T-helper 2 cell treated with Interferon-gamma antibody and Interleukin-4, amounts not matched to agents 100 ng/mL and 5 ng/mL, for 36 hours (primary cell): ENCODE measurements around the gene PEX26. TPM values are rescaled to one million over a fixed set of nuclear protein-coding genes. Genes with fewer than 3 reads are reported as not detected.
"Not testable (repeated sequence)": the region's sequence is repeated elsewhere in the genome, so short reads cannot be mapped to it uniquely, and the experiment has no call there.

Experiments used
- intact Hi-C: fragments of 100-400 bp; cut with micrococcal nuclease; formaldehyde crosslinking; loops from one replicate; pipeline ENCODE4 v1.15.1; 2023
- total RNA-seq: library from RNA; stranded (reverse); gene quantifications from 2 replicates; pipeline ENCODE4 v1.2.3, GENCODE V29; 2022

The PEX26 gene
- total RNA-seq, 1 donor from 2014 or later = 41.3 TPM

DNA sequence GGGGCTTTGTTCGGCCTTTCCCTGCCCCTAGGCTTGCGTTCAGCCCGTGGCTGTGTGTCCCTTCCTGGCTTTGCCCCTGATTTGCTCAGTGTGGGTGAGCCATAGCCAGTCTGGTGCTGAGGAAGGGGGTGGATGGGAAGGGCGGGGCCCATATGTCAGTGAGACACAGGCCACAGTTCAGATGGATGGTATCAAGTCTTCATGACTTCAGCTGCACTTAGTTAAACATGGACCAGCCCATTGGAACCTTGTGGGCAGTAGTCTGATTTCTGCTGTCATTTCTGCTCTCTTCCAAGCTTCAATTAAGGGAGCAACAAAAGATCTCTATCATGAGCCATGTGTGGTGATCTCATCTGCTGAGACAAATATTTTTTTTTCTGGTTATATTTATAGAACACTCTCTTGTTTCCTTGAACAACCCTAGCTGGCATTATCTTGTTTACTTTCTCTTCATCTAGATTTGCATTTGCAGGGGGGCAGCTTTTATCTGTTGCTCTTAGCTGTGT is 21.6 kb upstream of the PEX26 start:
- intact Hi-C loops = no loop called here

DNA sequence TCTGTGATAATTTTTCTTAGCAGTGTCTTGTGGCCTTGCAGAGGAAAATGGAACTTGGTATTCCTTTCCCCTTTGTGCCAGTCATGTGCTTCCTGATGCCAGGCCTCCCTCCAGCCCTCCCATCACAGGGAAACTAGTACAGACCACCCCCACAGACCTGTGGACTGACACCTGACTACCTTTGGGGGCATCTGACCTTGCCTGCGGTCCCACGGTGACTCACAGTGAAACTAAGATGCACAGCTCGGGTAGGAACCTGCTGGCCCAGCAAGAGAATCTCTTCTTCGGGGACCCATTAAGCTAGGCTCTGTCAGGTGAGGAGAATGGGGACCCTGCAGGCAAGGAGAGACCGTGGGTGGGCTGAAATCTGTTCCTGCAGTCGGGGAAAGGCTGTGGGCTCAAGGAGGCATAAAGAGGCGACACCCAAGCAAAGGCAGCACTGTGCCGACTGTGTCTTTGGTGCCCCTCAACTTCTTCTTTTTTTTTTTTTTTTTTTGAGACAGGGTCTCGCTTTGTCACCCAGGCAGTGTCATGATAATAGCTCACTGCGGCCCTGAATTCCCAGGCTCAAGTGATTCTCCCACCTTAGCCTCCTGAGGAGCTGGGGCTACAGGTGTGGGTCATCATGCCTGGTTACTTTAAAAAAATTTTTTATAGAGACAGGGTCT is 20.8 kb upstream of the PEX26 start:
- intact Hi-C loops = no loop called here

DNA sequence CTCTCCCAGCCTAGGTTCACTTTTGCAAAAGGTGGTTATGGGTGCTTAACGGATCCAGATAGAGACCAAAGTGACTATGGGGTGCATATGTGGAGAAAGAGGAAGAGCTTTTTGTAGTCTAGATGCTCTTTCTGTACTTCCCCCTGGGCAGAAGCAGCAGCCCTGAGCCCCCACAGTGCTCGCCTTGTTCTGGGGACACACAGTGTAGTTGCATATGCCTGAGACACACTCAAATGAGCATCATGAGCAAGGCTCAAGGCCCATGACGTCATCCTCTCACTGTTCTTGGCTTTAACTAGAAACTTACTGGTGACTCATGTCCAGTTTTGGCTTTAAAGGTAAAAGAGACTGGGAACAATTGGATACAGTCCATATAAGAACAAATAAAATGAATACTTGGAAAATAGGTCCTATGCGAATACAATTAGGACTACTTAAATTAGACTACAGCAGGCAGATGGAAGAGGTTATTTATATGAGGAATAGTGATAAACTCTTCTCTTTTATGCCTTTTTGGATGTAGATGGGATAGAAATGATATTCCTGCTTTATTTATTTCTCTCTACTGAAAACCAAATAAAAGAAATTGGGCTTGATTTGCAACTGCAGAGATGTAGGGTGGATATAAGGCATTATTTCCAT is 20.1 kb upstream of the PEX26 start:
- intact Hi-C loops = no loop called here

DNA sequence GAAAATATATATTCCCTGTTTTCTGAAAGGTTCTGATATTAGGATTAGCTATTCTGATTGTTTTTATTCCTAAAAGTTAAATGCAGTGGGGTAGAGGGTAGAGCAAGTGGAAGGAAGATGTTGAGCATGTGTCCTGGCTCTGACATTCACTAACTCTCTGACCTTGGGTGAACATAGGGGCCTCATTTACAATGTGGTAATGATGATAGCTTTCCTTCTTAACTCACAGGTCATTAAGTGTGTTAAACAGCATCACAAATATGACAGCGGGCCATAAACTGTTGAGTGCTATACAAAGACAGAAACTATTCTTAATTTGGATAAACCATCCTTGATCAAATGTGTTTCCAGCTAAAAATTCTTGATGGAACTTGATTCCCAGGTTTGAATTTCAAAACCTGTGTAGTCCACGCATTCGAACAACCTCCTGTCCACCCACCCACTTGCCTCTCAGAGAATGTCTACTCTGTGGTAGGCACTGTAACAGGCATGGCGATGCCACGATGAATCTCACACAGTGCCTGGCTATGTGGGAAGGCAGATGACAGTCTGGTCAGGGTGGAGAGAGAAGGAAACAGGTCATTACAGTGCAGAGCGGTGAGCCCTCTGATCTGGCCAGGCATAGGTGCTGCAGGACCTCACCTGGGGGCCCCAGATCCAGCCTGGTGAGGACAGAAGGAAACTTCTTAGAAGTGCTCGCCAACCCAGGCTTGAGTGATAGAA is 19.3 kb upstream of the PEX26 start:
- intact Hi-C loops = no loop called here

DNA sequence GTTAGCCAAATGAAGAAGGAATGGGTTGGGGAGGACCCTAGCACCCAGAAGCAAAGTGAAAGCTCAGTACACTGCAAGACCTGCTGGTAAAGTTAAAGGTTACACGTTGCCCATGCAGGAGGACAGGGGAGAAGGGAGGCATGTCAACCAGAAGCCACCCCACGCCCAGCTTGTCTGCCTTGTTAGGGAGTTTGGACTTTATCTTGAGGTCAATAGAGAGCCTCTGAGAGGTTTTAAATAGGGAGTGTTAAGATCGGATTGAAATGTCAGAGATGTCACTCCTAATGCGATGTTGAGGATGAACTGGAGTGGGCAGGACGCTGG is 18.7 kb upstream of the PEX26 start:
- intact Hi-C loops = no loop called here

DNA sequence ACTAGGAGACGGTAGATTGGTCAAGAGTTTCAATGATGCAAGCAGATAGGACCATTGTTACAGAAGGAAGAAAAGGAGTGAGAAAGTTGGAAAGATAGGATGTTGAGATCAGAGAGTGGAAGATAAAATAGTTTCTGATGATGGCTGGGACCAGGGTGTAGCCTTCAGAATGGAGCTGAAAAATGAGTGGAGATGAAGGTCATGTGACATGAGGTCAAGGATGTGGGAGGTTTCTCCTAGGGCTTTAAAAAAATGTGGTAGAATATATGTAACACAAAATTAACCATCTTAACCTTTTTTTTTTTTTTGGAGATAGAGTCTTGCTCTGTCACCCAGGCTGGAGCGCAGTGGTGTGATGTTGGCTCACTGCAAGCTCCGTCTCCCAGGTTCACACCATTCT is 18.3 kb upstream of the PEX26 start:
- intact Hi-C loops = no loop called here

DNA sequence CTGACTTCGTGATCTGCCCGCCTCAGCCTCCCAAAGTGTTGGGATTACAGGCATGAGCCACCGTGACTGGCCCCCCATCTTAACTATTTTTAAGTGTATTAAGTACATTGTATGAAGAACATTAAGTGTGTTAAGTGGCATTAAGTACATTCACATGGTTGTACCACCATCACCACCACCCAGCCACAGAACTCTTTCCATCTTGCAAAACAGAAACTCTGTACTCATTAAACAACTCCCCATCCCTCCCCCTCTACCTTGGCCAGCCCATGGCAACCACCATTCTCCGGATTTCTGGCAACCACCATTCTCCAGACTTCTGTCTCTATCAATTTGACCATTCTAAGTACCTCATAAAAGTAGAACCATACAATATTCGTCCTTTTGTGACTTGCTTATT is 17.8 kb upstream of the PEX26 start:
- intact Hi-C loops = no loop called here

DNA sequence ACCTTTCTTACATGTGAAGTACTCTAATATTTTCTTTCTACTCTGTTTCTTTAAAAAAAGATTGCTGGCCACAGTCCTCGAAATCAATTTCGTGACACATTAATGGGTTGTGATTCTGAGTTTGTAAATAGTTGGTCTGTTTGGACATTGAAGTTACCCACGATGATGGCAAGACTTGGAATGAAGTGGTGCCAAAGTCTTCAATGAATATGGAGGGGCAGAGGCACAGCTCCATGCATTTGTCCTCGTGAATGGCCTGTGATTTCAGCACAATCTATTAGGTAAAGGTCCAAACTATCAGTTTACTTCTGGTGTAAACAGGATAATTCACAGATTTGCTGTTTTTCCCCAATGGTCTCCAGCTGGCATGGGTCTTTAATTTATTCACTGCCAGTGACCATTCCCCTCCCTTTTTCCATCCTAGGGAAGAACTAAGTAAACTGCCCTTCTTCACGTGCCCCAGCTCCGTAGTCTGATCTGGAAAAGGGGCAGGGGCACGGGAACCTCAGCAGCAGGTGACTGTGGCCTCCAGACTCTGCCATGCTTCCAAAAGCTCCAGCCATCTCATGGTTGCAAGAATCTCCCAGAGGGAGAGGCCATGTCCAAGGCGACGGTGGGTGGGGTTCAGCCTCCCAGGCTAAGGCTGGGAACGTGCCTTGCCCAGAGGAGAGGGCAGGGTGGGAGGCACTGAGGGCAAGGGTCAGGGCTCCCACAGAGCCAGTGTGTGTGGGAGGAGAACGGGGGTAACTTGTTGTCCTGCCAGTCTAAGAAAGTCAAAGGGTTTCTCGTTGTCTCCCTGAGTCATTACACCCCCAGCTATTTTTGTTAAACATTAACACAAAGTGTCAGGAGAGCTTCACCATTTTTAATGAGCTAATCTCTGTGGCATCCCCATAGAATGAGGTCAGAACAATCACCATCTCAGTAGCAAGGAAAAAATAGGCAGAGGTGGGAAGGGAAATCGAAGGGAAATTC is 16.9 kb upstream of the PEX26 start:
- intact Hi-C loops = no loop called here

DNA sequence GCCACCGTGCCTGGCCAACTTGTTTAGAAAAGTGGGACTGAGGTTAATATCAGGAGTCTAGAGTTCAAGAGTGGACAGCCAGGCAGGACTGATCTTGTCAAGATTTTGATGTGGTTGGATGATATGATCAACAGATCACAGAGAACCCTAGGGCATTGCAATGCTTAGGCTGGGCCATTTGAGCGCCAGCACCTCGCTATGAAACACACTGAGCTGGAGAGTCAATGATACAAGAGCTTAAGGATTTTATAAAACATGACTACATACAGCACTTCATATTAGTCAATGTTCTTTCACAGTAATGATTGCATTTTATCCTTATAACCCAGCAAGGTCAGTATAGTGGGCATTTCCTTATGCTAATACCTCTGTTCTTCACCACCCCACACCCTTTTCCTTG is 15.4 kb upstream of the PEX26 start:
- intact Hi-C loops = no loop called here

DNA sequence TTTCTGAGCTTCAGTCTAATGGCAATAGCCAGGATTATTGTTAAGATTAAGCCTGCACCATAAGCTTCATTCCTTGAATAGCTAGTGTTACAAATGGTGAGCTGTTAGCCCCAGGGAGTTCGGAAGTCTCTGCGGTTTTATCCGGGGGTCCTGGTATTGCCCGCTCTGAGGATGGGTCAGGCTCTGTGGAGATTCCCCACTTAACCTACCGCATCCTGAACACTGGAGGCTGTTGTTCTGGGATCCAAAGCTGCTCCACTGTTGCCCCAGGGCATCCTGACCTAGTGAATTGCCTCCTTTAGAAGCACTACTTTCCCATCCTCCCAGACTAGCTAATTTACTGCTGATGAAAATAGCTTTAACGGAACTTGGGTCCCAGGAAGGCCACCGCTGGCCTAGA is 14.5 kb upstream of the PEX26 start:
- intact Hi-C loops = no loop called here

DNA sequence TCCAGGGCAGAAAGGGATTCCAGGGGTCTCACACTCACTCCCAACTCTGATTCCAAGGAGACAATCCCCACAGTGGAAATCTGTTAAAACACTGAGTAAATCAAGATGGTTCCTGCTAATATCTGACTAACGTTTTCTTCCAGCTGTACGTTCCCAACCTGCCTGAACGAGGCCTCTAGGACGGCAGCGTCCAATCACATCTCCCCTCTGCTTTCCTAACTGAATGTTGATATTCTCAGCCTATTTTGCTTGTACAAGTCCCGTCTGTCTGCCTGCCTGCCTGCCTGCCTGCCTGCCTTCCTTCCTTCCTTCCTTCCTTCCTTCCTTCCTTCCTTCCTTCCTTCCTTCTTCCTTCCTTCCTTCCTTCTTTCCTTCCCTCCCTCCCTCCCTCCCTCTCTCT is 14.1 kb upstream of the PEX26 start:
- intact Hi-C loops = not testable (repeated sequence)

DNA sequence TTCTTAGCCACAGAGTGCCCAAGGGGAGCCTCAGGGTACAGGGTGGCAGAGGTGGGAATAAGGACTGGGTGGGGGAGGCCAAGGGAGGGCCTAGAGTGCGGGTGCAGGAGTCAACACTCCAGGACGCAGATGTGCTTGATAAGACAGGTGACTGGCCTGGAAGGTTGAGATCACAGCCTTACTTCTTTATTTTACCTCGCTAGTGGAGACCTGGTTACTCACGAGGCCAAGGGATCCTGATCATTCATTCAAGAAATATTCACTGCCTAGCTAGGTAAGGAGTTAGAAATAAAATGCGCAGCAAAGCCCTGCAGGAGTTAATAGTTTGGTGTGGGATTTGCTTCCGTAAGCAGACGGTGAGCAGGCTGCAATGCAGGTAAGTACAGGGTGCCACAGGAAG is 13.2 kb upstream of the PEX26 start:
- intact Hi-C loops = no loop called here

DNA sequence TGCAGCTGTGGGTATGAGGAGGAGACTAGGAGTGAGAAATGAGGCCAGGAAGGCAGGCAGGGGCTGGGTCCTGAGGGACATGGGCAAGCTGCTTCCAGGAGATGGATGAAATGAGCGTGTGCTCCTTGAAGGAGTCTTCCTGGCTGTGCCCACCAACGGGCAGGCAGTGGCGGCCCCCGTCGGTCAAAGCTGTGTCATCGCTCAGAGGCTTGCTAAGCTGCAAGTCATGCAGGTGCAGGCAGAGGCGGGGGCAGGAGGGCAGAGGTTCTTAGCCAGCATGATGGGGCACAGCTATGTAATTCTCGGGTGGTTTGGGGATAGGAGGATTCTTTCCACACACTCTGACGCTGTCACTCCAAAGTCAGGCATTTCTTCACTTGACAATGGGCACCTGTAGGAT is 12.5 kb upstream of the PEX26 start:
- intact Hi-C loops = no loop called here

DNA sequence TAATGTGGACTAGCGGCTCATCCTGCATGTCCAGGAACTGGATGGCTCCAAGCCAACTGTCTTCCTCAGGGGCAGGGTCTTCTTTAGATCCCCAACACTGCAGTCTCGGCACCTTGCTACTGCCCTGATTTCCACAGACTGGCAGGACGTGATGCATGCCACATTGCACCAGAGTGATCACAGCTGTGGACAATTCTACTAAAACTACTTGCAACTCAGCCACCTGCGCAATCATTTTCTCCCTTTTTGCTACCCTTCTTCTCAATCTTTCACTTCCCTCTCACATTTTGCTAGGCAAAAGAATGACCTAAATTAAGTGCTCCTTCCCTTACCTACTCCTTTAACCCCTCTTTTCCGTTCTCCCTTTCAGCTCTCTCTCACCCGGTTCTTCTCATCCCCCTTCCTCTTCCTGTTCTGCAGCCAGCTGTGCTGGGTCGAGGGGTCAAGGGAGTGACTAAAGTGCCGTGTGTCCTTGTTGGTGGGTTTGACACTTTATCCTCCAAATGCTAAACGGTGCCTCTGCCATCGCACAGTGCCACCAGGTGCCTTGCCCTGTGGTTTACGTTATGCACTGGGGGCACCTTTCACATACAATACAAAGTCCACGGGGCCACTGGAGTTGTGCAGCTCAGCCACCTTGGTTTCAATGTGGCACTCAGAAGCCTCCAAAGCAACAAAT is 11.5 kb upstream of the PEX26 start:
- intact Hi-C loops = no loop called here

DNA sequence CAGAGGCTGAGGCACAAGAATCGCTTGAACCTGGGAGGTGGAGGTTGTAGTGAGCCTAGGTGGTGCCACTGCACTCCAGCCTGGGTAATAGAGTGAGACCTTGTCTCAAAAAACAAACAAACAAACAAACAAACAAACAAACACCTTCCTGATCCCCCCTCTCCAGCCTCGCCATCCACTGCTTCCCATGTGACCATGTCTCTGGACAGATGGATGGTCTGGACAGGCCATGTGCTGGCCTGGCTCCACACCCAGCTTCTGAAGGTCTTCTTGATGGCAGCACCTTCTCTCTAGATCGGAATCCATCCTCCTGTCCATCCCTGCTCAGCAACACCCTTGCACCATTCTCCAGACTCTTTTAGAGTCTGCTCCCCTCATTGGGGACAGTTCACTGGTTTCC is 10.7 kb upstream of the PEX26 start:
- intact Hi-C loops = no loop called here

DNA sequence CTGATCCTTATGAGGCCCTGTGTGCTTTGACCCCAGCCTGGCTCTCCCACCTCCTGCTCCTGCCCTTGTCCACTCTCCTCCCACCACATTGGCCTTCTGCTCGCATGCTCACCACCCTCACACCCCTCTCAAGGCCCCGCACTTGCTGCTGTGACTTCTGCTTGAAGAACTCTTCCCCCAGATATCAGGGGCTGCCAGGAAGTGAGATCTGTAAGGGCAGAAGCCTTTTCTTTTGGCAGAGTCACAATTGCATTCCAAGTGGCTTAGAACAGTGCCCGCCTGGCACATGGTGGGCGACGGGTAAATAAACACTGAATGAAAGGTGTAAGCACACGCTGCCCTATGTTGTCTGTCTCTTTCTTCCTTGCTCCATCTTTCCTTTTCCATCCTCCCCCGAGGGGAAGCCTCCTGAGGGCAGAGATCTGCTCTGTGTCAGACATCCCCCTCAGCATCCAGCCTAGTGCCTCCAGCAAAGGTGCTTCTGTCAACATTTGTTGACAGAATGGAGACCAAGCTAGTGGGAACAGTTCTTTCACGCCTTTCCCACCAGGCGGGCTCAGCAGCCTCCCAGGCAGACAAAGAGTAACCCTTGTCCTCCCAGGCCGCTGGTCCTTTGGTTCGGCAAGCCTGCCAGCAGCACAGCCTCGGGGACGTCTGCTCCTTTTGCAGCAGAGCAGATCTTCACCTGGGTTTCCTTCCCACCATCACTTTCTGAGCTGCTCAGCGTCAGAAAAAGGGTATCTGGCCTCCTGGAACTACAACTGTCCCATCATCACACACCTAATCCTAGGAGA is 10.0 kb upstream of the PEX26 start:
- intact Hi-C loops = no loop called here

DNA sequence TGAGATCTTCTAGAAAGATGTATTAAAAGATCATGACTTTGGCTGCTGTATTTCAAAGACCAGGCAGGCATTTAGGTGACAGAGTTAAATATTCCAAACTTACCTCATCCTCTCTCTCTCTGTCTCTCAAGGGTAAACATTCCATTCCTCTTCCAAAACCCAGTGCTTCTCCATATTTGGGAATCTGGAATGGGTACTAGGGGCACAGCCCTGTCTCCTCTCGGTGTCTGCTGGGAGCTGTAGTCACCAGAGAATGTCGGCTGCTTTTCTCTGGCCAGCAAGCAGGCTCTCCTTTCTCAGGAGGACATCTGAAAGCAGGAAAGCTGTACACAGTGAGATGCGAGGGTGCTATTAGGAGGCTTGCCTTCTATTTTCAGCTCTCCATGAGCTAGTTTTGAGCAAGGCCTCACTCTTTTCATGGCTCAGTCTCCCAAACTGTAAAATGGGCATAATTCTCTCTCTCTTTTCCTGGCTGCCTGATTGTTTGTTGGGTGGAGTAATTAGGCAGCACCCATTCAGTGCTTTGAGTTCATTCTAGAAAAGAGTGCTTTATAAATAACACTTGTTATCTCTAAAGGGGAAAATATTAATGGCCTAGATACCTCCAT is 9.3 kb upstream of the PEX26 start:
- intact Hi-C loops = no loop called here

DNA sequence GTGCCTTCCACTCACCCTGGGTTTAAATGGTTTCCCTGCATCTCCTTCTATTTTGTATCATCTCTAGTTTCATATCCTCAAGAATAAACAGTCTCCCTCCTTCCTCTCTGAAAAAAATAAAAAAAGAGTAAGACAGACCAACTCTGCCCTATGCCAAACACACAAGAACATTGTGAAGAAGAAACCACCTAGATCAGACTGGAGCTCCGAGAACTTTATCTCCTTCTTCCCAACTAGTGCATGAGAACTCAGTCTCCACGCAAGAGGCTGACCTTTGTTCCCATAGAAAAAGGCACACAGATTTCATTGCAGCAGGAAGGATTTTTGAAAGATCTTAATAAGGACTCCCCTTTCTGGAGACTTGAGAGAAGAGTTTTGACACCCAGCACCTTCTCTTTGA is 8.7 kb upstream of the PEX26 start:
- intact Hi-C loops = no loop called here

DNA sequence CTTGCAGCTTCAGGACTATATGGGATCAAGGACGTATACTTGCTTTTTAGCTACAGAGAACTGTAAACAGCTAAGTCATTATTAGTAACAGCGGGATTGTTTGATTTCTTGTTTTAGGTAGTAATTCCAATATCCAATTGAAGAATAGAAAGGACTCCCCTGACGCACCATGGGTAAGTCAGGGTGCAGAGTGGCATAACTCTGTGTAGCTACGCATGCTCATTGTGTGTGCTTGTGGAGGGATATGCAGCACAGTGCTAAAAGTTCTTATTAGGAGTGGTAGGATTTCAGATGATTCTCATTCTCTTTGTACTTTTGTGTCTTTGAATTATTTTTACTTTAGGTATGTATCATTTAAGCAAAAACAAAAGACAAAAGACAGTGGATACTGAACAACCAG is 7.7 kb upstream of the PEX26 start:
- intact Hi-C loops = no loop called here
